HG03565 (cell line): ENCODE measurements around the gene DAND5.
A peak's percentile ranks its signal among the peaks of the same experiment; 100 is the strongest.
"Not testable (repeated sequence)": the region's sequence is repeated elsewhere in the genome, so short reads cannot be mapped to it uniquely, and the experiment has no call there.

Experiments
- ATAC-seq: cut with Tn5 transposase; IDR thresholded peaks from one replicate; pipeline ENCODE4 v1.9.1; 2021; ENCODE audit warnings: mild to moderate bottlenecking, moderate library complexity; ENCODE audit not compliant: unreplicated experiment

DAND5 gene

GRCh38 chr19:12965017-12965811 lies 4.2 kb upstream of the DAND5 start:
- no peak for ATAC-seq

DNA sequence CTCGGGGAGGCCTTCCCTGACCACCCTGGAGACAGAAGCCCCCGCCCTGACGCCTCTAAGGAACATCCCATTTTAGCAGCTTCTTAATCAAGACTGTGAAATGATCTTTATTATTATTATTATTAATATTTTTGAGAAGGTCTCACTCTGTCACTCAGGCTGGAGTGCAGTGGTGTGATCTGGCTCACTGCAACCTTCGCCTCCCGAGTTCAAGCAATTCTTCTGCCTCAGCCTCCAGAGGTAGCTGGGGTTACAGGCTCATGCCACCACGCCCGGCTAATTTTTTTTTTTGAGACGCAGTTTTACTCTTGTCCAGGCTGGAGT lies 3.6 kb upstream of the DAND5 start:
- no peak for ATAC-seq

- no peak for ATAC-seq
Measured at GRCh38 chr19:12967907-12968306, 1.5 kb upstream of the DAND5 start.

- no peak for ATAC-seq
Measured at GRCh38 chr19:12970070-12970820, 869 bp downstream of the DAND5 start.

GRCh38 chr19:12973236-12973635 lies 3.9 kb downstream of the DAND5 start:
- no peak for ATAC-seq

DNA sequence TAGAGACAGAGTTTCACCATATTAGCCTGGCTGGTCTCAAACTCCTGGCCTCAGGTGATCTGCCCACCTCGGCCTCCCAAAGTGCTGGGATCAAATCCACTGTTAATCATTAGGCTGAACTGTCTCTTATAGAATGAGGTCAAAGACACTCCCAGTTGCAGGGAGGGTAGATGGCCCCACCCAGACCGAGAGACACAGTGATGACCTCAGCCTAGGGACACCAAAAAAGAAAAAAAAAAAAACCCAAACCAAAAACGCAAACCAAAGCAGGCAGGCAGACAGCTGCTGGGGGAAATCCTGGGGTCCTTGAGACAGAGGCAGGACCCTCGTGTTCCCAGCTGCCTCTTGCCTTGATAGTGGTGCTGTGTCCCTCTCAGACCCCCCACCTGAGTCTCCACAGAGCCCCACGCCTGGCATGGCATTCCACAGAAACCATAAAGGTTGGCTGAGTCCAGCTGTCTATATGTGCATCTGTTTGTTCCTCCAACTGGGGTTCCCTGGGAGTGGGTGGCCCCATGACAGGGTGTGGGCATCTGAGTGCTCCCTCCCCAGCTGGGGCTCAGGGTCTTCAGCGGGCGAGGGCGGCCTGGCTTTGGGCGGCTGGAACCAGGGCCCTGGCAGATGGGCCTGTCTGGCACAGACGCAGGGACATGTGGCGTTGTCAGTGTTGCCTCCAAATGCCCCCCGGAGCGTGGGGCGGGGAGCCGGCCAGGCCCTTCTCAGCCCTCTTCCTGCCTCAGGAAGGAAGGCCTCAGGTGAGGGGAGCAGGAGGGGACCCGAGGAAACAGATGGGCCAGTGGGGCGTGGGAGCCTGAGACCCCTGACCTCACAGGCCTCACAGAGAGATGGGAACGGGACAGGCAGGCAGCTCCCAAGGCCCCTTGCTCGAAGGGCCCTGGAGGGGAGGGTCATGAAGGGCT lies 5.2 kb downstream of the DAND5 start:
- no peak for ATAC-seq

- ATAC-seq, result no peak
Measured at GRCh38 chr19:12975221-12975741, 5.9 kb downstream of the DAND5 start.

DNA sequence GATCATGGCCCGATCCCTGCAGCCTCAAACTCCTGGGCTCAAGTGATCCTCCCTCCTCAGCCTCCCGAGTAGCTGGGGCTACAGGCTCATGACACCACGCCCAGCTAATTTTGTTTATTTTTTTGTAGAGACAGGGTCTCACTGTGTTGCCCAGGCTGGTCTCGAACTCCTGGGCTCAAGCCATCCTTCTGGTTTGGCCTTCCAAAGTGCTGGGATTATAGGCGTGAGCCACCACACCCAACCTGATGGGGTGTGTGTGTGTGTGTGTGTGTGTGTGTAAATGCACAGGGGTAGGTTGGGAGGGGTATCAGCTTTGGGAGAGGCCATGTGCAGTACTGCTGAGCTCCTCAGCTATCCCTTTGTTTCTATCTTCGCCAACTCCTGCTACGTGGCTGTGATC lies 6.7 kb downstream of the DAND5 start:
- not testable (repeated sequence) for ATAC-seq

- no peak for ATAC-seq
Measured at GRCh38 chr19:12979974-12980373, 10.6 kb downstream of the DAND5 start.

GRCh38 chr19:12982648-12983047 lies 13.3 kb downstream of the DAND5 start:
- no peak for ATAC-seq

DNA sequence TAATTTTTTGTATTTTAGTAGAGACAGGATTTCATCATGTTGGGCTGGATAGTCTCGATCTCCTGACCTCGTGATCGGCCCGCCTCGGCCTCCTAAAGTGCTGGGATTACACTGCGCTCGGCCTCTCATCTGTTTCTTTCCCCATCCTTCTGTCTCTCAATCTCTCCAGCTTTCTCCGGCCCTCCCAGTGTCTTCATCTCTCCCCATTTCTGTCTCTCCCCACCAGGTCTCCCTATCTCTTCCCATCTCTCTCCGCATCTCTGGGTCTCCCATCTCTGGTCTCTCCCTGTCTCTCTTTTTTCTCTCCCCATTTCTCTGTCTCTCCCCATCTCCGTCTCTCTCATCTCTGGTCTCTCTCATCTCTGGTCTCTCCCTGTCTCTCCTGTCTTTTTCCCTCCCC lies 13.7 kb downstream of the DAND5 start:
- ATAC-seq, result no peak

- peak; percentile 45 for ATAC-seq
Measured at GRCh38 chr19:12983542-12984142, 14.3 kb downstream of the DAND5 start.

DNA sequence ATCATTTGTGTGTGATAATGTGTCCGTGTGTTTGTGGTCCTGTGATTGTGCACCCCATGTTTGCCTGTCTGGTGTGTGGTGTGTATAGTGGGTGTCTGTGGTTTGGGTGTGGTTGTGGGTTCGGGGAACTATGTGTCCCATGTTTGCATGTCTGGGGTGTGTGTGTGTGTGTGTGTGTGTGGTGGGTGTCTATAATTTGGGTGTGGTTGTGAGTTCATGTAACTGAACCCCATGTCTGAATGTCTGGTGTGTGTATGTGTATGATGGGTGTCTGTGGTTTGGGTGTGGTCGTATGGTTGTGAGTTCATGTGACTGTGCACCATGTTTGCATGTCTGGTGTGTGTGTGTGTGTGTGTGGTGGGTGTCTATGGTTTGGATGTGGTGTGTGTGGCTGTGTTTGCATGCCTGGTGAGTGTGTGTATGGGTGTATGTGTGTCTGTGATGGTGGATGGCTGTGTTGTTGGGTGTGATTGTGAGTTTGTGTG lies 14.8 kb downstream of the DAND5 start:
- ATAC-seq, result no peak

DNA sequence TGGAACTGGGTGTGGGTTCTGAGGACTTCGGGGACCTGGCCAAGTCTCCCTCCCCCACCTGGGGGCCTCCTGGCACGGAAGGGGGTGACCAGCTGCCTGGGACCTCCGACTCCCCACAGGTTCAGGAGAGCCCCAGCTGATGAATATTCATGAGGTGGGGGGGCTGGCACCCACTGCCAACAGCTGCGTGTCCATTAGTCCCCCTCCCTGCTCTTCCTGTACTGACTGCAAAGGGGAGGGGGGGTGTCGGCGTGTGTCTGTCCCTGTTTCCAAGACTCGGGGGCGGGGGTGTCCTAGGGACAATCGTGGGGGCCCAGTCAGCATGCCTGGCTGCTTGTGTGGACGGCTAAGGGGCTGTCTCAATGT lies 15.3 kb downstream of the DAND5 start:
- ATAC-seq, result no peak

GRCh38 chr19:12985049-12985776 lies 15.8 kb downstream of the DAND5 start:
- no peak for ATAC-seq

GRCh38 chr19:12986726-12987125 lies 17.4 kb downstream of the DAND5 start:
- ATAC-seq, result no peak

GRCh38 chr19:12987190-12987589 lies 17.8 kb downstream of the DAND5 start:
- ATAC-seq, result no peak

DNA sequence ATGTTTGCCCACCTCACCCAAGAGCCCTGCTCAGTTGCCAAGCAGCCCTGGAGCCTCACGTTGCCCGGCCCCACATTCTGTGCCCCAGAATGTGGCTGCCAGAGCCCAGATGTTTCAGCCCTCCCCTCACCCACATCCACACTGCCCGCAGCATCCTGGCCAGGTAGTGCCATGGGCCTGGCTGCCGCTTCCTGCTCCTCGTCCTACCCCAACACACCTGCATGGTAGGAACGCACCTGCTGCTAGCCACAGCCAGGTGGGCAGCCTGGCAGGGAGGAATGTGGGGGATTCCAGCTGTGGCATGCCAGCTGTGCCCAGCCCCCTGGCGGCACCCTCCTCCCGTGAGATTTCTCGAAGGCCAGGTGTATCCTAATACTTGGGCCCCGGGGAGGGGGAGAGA lies 18.4 kb downstream of the DAND5 start:
- ATAC-seq, result no peak

GRCh38 chr19:12990431-12990830 lies 21.1 kb downstream of the DAND5 start:
- ATAC-seq, result no peak

DNA sequence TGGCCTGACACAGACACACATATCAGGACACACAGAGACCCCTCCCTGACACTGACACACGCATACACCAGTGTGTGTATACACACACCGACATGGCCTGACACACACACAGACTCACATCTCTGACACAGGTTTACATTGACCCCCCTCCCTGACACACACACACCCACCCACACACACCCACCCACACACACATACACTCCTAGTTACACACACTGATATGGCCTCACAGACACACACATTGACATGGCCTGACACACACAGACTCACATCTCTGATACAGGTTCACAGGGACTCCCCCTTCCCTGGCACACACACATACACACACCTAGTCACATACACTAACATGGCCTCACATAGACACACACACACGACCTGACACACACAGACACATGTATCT lies 21.5 kb downstream of the DAND5 start:
- ATAC-seq, result no peak
